ENCODE data around the gene ZNF644.

The ZNF644 gene

DNA sequence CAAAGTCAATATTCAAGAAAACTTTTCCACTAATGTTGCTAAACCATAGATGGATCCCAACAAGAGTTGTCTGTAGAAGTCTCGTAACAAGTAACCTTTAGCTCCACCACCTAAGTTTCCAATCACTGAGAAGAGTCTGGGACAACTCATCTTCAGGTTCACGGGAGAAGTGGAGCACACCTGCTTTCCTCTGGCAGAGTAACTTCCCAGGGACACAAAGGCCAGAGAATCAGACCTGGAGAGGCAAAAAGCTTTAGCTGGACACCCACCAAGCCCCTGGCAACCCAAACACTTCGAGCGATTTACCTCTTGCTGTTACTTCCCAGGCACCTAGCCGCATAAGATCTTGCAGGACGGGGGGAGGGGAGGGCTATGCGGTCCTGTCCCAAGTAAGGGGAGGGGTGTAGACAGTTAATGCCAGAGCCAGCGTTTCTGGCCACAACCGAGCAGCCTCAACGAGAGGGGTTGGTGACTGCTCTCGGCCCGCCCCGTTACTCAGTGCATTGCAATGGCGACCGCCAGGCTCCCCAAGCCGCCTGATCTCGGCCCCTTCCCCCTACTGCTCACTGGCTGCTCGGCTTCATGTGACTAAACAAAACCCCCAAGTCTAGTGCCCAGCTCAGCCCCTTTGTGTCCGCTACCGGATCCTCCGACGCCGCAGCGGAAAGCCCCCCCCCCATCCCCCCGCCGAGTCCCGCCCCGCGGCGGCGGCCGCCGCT is 709 bp downstream of the ZNF644 start:
- DNase-seq: peak; percentile 92

DNA sequence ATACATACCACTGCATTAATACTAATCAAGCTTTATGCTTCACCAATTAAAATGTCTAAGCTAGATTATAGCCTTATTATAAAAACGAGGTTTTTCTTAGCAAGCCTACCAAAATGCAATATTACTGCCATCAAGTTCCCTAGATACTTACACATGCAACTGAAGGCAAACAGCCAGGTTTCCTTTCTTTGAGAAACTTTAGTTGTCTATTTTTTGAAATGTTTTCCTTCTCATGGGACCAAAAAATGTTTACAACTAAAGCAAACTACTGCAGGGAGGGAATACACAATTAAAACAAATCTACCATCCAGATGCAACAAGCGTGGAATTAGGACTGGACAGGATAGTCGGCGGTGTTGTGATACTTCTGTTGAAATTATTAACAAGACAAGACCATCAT is 1.3 kb downstream of the ZNF644 start:
- DNase-seq: no peak

DNA sequence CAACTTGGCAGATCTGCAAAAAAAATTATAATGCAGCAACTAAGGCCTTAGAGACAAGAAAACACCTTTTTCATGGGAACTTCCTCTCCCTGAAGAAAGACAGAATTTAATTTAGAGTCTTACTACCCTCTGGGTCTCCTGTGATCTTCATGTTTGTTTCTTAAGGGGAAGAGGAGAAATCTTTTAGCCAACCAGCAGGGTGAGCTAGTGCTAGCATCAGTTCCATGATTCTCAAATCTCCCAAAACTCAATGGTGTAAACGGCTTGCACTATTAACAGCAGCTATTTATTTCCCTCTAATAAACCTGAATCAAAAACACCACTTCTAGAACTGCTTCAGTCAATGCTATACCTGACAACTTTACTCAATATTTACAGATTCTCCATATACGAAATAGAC is 3.8 kb downstream of the ZNF644 start:
- no peak for DNase-seq

DNA sequence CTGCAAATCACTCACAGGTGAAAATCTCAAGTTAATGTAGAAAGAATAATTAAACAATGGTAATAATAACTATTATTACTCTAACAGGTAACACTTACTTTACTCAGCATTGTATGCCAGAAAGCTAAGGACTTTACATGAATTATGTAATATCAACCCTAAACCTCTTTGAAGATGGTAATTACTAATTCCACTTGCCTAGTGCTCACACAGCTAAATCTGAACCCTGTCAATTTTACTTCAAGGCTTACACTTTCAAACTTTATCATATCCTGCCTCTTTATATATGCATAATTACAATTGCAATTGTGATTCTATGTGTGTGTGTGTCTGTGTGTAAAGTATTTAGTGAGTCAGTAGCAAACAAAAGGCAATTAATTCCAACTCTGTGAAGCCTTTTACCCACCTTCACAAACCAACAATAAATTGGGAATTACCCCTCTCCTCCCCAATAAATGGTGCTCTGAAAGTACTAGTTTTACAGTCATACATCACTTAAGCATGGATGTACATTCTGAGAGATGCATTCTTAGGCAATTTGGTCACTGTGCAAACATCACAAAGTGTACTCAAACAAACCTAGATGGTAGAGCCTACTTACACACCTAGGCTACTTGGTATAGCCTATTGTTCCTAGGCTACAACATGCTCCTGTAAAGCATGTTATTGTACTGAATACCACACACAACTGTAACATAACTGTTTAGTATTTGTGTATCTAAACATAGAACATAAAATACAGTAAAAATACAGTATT is 5.9 kb downstream of the ZNF644 start:
- DNase-seq: no peak

DNA sequence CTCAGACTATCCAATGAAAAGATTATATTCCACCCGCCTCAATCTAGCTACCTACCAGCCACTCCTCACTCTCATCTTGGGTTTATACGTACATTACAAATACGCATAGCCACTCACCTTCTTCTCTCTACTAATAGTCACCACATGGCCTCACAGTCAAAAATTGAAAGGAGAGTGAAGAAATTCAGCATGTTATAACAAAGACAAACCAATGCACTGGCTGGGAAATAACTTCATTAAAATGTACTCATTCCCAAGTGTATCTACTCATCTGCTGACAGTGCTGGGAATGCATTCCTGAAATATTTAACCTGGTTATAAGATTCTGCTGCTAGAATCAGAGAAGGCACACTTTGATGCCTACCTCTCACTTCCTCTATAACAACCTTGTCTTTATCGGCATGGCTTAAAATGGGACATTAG is 6.5 kb downstream of the ZNF644 start:
- DNase-seq: no peak

DNA sequence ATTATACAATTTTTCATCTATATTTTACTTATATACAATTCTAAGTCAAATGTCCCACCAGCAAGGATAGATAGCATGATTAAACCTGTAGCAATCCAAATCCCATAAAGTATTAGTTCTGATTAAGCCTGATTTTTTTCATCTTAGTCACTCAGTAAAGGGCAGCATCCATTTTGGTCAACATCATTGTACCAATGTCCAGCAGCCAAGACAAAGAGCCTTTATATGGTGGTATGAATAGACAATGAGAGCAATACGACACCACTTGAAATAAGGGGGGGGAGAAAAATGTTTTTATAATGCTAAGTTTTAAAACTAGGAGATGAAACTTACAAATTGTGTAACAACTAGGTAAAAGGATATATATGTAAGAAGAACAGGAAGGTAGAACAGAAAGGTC is 7.4 kb downstream of the ZNF644 start:
- no peak for DNase-seq

DNA sequence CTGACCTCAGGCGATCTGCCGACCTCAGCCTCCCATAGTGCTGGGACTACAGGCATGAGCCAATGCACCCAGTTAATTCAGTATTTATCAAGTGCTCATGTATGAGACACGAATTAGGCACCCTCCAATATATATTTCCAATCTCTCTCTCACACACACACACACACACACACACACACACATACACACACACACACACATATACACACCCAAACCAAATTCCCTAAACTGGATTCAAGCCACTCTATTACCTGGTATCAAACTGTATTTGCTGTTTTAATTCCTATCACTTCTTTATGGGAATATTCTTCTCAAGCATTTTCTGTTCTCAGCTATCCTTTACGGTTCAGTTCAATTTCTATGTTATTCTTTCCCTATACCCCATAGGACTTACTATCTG is 8.5 kb downstream of the ZNF644 start:
- DNase-seq: no peak

DNA sequence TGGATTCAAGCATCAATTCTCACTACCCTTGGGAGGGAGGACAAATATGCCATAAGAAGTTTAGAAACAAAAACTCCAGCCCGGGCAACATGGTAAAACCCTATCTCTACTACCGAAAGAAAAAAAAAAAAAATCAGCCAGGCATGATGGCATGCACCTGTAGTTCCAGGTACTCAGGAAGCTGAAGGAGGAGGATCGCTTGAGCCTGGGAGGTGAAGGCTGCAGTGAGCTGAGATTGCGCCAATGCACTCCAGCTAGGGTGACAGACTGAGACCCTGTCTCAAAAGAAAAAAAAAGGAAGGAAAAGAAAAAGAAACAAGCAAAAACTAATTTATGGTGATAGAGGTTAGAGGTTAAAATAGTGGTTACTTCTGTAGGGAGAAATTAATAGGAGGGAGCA is 9.6 kb downstream of the ZNF644 start:
- DNase-seq: no peak

DNA sequence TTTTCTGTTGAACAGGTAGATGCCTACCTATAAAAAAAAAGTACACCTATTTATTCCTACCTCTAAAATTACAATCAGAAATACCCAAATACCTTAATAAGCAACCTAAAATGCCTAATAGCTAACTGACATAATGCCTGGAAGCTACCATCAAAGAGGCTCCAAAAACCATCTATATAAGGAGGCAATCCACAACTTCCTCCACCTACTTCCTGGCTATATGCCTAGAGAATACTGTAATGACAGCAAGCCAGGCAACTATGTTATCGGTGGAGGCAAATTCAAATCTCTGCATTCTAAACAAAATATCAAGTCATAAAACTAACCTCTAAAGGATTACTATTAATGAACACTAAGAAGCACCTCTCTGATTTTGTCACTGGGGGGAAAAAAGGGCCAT is 10.1 kb downstream of the ZNF644 start:
- DNase-seq: no peak

DNA sequence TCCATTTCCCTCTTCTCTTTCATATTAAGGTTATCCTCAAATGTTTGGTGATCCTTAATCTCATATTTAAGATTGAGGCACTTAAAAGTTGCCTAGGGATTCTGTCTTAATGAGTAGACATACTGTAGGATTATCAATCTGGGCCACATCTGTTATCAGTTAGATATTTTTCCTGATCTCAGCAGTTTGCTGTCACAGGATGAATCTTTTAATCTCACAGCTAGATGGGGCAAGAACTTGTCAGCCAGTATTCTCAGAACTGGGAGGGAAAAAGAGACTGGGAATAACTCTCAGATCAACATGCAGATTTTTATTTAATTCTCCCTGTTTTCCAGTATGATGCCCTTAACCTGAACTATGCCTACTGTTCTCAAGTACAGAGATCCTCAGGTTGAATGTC is 14.0 kb downstream of the ZNF644 start:
- DNase-seq: no peak

DNA sequence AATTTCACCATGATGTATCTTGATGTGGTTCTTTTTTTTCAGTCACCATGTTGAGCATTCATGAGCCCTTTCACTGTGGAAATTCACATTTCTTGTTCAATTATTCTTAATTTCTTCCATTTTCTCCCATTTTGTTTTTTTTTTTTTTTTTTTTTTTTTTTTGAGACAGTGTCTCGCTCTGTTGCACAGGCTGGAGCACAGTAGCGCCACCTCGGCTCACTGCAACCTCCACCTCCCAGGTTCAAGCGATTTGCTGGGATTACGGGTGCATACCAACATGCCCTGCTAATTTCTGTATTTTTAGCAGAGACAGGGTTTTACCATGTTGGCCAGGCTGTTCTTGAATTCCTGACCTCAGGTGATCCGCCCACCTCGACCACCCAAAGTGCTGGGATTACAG is 14.7 kb downstream of the ZNF644 start:
- DNase-seq: no peak

DNA sequence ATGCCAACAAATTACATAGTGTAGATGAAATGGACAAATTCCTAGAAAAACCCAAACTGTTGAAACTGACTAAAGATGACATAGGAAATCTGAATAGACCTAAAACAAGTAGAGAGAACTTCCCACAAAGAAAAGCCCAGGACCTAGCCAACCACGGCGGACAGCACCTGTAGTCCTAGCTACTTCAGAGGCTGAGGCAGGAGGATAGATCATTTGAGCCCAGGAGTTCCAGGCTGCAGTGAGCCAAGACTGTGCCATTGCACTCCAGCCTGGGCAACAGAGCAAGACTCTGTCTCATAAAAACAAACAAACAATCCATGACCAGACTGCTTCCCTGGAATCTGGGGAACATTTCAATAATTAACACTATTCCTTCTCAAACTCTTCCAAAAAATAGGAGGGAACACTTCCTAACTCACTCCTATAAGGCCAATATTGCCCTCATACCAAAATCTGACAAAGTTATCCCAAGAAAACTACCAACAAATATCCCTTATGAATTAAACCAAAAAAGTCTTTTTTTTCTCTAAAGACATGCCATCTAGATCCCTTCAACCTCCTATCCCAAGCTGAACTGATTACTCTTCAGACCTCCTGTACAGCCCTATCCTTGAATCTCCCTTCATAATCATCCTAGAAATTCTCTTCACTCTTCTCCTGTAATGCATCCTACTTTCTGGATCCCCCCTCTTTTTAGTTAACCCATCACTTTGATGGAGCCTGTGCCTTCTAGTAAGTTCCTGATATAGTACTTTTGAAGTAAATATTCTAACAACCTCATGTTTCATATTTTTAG is 15.5 kb downstream of the ZNF644 start:
- no peak for DNase-seq

DNA sequence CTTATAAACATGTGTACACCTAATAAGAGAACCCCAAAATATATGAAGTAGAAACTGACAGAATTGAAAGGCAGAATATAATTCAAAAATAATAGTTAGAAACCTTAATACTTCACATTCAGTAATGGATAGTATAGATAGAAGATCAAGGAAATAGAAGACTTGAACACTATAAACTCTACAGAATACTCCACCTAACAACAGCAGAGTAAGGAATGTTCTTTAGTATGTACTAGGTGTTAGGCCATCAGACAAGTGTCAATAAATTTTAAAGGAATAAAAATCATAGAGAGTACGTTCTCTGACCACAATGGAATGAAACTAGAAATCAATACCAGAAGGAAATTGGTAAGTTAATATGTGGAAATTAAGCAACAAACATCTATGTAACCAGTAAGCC is 16.6 kb downstream of the ZNF644 start:
- no peak for DNase-seq

DNA sequence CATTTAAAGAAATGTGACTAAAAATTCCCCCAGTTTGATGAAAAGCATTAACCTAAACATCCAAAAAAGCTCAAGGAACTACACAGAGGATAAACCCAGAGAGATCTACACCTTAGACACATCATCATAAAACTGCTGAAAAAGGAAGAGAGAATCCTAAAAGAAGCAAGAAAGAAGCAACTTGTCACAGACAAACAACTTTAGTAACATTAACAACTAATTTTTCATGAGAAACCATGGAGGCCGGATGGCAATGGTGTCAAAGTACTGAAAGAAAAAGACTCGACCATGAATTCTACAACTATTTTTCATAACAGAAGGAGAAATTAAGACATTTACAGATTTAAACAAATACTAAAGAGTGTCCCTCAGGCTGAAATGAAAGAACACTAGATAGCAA is 17.7 kb downstream of the ZNF644 start:
- no peak for DNase-seq

DNA sequence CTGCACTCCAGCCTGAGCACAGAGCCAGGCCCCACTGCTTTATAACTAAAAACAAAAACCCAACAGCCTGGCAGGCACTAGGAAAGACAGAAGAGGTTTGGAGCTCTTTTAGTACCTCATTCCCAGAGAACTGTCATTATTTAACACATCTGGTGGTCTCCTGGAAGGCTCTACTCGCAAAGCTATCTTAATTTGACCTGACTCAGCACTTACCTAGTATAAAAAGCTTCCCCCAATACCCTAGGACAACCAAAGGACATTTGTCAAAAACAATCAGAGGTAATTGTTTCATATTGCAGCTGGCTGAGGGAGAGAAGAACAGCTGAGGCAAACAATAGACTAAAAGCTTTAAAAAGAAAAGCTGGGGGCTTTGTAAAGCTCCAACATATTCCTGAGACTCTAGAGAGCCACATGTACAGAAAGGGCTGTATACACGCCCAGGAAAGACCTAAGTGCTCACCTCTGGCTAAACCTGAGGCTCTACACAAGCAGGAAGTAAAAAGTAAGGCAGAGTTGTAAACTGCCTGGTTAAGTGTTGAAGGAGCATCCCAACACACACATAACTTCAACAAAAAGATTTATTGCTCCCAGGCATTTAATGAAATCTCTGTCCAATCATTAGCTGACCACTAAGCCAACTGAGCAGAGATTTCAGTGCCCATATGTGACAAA is 25.0 kb downstream of the ZNF644 start:
- DNase-seq: no peak

DNA sequence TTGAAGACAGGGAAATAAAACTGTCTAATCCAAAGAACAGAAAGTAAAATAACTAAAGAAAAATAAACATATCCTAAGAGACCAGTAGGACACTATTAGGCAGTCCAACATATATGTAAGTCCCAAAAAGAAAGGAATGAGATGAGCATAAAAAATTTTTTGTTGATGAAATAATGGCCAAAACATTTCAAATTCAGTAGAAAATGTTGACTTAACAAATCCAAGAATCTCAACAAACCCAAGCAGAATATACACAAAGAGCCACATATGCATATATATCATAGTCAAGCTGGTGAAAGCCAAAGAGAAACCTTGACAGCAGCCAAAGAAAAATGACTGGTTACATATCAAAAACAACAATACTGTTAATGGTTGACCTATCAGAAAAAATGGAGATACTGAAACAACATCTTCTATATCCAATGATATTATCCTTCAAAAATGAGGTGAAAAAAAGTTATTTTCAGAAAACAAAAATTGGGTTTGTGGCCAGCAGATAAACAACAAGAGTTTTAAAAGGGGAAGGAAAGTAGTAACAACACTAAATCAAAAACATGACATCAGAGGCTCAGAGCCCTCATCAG is 26.4 kb downstream of the ZNF644 start:
- DNase-seq: no peak

DNA sequence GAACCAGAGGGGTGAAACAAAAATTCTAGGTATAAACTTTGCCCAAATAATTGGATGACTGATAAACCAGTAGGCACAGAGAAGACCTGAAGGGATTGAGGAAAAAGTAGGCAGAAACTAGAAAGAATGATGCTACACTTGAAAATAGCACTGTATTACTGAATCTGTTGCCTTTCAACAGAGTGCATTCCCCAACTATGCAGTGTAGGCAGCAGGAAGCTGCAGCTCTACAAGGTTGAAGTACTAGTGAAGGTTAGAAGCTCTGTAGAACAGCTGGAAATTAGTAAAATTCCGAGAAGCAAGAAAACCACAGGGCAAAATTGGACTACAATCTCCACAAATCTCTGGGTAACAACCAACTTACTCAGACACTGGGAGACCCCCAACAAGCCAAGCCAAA is 27.4 kb downstream of the ZNF644 start:
- DNase-seq: no peak

DNA sequence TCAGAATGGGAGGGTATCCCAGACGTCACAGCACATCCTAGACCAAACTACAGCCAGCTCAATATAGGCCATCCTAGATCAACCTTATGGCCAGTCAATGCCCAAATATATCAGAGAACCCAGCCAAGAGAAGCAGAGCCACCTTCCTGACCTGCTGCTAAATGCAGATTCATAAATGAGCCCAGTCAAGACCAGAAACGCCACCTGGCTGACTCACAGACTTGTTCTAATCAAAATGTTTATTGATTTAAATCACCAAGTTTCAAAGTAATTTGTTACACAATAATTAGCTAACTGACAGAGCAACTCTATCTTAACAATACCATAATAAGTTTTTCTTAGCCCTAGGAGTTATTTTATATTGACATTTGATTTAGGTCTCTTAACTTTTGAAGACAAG is 28.6 kb downstream of the ZNF644 start:
- DNase-seq: no peak

DNA sequence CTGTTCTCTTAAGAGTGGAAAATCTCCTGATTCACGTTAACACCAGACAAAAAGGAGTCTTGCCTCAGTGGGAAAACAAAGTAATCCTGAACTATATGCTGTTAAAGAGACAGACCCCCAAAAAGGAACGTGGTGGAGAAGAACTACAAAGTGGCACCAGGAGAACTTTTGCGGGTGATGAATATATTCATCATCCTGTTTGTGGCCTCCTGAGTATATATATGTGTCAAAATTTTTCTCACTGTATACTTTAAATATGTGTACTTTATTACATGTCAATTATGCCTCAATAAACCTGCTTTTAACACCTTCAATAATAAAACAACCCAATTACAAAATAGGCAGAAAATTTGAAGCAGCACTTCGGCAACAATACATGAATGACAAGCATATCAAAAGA is 31.1 kb downstream of the ZNF644 start:
- no peak for DNase-seq

DNA sequence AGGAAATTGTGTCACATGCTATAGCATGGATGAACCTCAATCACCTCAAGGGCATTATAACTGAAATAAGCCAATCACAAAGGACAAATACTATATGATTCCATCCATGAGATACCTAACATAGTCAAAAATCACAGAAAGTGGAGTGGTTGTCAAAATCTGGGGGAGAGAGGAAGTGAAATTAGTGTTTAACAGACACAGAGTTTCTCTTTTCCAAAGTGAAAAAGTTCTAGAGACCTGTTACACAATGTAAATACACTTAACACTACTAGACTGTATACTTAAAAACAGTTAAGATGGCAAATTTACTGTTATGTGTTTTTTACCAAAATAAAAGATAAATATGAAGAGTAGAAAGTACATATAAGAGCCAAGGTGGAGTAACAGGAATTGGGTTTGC is 31.8 kb downstream of the ZNF644 start:
- DNase-seq: no peak

DNA sequence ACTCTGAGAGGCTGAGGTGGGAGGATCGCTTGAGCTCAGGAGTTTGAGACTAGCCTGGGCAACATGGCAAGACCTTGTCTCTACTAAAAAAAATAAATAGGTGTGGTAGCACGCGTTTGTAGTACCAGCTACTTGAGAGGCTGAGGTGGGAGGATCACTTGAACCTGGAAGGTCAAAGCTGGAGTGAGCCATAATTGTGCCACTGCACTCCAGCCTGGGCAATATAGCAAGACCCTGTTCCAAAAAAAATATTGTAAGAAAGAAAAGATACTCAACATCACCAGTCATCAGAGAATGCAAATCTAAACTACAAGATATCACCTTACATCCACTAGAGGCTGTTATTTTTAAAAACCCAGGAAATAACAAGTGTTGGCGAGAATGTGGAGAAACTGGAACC is 32.5 kb downstream of the ZNF644 start:
- no peak for DNase-seq

DNA sequence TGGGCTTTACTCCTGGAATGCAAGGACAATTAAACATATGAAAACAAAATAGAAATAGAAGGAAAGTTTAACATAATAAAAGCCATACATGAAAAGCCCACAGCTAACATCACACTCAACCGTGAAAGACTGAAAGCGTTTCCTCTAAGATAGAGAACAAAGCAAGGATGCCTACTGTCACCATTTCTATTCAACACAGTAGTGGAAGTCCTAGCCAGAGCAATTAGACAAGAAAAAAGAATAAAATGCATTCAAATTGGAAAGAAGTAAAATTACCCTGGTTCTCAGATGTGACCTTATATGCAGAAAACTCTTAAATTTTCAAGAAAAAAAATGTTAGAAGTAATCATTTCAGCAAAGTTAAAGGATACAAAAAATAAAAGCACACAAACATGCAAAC is 34.0 kb downstream of the ZNF644 start:
- DNase-seq: no peak

DNA sequence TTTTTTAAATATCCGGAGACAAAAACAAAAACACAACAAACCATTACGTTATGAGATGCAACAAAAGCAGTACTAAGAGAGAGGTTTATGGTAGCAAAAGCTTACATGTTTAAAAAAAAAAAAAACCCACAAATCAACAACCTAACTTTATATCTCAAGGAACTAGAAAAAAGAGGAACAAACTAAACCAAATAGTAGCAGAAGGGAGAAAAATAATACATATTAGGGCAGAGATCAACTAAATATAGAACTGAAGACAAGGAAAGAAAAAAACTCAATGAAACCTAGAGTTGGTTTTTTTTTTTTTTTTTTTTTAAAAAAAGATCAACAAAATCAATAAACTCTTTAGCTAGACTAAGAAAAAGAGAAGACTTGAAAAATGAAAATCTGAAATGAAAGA is 34.9 kb downstream of the ZNF644 start:
- no peak for DNase-seq

Measured in NCI-H1105 treated with DMSO at 0.1 percent for 48 hours (cell line).